NCI-H2081 (cell line): ENCODE results near the gene CDYL2.
"Not testable (repeated sequence)": the region's sequence is repeated elsewhere in the genome, so short reads cannot be mapped to it uniquely, and the experiment has no call there.

Source experiments
- DNase-seq, 2 experiments: peaks; one replicate each; lab custom pipeline; 2025; lab: John Stamatoyannopoulos, UW

The CDYL2 gene, protein sequence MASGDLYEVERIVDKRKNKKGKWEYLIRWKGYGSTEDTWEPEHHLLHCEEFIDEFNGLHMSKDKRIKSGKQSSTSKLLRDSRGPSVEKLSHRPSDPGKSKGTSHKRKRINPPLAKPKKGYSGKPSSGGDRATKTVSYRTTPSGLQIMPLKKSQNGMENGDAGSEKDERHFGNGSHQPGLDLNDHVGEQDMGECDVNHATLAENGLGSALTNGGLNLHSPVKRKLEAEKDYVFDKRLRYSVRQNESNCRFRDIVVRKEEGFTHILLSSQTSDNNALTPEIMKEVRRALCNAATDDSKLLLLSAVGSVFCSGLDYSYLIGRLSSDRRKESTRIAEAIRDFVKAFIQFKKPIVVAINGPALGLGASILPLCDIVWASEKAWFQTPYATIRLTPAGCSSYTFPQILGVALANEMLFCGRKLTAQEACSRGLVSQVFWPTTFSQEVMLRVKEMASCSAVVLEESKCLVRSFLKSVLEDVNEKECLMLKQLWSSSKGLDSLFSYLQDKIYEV

DNA sequence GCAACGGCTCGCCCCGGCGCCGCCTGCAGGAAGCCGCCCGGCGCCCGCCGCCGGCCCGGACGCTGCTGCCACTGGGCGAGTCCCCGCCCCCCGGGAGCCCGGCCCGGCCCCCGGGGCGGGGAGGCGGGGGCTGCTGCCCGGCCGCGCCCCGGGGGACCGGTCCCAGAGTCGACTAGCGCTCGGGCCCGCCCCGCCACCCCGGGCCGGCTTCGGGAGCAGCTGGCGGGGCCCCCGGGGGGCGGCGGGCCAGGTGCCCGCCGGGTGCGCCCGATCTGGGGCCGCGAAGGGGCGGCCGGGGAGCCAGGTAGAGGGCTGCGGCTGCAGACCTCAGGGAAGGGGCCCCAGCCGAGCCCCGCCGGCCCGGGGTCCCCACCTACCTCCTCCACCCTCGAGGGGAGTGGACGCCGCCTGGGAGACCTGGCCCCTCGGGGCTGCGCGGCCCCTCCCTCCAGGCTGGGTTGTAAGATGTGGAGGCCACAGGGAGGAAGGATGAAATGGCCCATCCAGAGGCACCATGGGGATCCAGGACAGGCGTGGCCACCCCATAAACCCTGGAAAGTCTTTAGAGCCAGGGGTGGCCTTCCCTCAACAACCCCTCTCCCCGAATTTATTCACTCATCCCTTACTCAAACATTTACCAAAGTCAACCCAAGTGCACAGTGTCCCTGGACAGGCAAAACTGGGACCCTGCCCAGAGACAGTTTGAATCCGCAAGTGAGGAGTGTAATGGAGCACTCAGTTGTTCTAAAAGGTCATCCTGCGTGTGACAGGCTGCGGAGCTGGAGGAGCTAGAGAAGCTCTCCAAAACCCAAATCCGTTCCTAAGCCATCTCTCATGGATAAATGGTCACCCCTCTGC lies at the start of gene CDYL2:
TSS of gene CDYL2 (minus strand) at position 73 of the 858 bp plus-strand sequence. CDS start 425 bp downstream, outside the sequence.
- no peak for DNase-seq

DNA sequence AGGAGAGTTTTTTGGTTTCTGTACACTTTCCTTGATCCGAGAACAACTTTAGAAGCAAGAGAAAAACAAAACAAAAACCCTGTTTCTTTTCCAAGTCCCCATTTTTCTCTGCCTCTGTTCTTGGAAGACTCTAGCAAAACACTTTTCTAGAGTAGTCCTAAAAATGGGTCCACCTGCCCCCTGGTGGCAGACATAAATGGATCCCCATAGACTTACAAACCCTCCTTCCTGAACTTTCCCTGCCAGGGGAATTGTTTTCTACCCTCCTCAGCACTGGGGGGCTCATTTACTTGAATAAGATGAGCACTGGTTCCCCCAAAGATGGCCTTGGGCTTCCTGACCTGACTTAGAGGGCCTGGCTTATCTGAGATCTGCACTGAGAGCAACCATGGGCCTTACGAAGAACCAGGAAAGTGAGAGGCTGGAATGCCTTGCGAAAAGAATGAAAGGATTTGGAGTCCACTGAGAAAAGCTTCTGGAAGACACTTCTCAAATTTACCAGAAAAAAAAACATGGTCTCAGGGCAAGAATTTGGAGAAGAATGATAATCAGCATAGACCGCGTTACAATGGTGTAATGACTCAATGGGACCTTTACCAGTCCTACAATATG lies 48.0 kb upstream of the CDYL2 start:
- DNase-seq = no peak

GRCh38 chr16:80851831-80852230 lies 47.4 kb upstream of the CDYL2 start:
- no peak for DNase-seq

- no peak for DNase-seq
Observed at GRCh38 chr16:80850757-80851156, 46.4 kb upstream of the CDYL2 start.

GRCh38 chr16:80848862-80849261 lies 44.5 kb upstream of the CDYL2 start:
- DNase-seq = no peak

DNA sequence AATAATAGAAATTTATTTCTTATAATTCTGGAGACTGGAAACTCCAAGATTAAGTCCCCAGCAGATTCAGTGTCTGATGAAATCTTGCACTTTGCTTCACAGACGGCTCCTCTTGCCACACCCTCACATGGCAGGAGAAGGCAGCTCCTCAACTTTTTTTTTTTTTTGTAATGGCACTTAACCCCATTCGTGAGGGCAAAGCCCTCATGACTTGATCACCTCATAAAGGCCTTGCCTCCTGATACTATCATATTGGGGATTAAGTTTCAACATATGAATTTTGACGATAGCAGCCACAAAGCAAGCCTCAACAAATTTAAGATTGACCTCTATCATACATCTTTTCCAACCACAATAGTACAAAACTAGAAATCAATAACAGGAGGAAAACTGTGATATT lies 42.3 kb upstream of the CDYL2 start:
- no peak for DNase-seq

GRCh38 chr16:80846275-80846674 lies 41.9 kb upstream of the CDYL2 start:
- DNase-seq = no peak

DNA sequence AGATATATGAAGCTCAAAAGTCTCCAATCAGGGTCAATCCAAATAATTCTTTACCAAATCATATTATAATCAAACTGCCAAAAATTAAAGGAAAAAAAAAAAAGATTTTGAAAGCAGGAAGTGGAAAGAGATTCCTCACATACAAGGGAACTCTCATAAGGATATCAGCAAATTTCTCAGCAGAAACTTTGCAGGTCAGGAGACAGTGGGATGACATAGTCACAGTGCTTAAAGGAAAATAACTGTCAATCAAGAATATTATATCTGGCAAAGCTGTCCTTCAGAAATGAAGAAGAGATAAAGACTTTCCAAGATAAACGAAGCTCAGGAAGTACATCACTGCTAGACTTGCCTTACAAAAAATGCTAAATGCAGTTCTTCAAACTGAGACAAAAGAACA lies 40.0 kb upstream of the CDYL2 start:
- no peak for DNase-seq

GRCh38 chr16:80841231-80841630 lies 36.8 kb upstream of the CDYL2 start:
- DNase-seq = no peak

DNA sequence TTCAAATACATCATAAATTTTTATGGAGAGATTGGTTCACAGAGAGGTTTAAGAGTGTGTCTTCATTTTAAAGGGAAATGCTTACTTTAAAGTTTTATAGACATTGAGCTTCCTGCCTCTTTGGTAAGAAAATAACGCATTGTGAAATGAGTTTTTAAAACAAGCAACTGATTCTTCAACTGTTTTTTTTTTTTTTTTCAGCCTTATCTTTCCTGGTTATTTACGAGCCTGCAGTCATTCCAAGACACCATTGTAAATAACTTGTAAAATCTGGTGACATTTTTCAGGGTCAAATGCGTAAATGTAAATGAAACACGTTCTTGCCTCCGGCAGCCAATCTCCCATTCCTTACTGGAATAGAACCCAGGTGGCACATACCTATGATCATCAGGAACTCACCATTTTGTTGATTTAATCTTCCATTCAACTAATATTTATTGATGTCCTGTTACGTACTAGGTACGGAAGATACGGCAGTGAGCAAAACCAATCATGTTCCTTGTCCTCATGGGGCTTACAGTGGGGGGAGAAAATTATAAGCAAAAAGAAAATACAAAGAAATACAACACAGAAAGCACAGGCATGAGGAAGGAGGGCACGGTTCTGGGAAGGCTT lies 33.2 kb upstream of the CDYL2 start:
- DNase-seq = no peak

DNA sequence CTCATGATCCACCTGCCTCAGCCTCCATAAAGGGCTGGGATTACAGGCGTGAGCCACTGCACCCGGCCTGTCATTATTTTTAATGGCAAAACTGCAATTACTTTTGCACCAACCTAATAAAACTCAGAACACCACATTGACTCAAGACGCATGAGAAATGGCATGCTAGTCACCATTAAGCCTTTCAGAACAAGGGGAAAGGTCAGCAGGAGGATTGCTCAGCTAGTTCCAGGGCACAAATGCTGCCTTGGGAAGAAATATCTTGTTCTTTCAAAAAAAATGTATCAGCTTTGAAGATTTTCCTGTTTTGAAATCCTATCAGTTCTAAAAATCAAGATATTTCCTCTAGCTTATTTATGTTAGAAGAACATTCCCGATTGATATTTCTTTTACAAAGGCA lies 32.4 kb upstream of the CDYL2 start:
- no peak for DNase-seq

DNA sequence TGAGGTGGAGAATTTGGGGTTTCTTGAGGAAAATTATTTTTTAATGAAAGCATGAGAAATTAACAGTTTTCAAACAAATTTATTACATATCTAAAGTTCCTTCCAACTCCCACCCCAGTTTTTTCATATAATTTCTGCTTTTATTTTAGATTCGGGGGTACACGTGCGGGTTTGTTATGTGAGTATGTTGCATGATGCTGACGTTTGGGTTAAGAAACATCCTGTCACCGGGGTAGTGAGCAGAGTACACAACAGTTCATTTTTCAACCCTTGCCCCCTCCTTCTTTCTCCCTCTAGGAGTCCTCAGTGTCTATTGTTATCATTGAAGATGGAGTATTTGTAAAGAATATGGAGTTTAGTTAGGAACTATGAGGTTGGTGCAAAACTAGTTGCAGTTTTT lies 31.8 kb upstream of the CDYL2 start:
- no peak for DNase-seq

- DNase-seq = no peak
Observed at GRCh38 chr16:80831039-80831438, 26.6 kb upstream of the CDYL2 start.

DNA sequence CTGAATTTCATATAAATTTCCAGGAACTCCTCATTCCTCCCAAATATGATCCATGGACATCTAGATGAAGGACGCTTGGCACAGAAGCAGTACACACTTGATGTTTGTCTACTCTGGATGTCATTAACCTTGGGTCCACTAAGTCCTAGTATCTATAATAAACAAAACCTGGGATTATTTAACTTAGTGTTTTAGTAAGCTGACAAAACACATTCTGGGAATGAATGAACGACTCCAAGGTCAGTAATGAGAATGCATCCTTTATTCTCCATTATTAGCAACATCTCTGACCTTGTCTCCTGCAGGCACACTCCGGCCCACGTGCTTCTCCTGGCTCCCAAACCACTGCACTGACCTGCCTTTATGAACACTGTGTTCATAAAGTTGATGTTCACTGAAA lies 24.1 kb upstream of the CDYL2 start:
- DNase-seq = no peak

GRCh38 chr16:80827007-80827406 lies 22.6 kb upstream of the CDYL2 start:
- DNase-seq = no peak

DNA sequence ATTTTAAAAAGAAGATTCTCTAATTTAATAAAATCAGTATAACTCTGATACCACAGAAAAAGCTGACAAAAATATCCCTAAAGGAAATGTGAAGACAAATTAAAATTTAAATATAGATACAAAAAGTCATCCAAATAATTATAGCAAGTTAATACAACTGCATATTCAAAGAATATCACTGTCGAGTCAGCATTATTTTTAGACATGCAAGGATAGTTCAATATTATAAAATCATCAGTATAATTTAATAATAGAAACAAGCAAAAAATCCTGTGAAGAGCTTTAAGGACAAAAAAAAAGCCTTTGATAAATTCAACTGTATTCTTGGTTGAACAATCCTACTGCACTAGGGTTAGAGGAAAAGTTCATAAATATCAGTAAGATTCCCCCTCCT lies 21.0 kb upstream of the CDYL2 start:
- DNase-seq = no peak

DNA sequence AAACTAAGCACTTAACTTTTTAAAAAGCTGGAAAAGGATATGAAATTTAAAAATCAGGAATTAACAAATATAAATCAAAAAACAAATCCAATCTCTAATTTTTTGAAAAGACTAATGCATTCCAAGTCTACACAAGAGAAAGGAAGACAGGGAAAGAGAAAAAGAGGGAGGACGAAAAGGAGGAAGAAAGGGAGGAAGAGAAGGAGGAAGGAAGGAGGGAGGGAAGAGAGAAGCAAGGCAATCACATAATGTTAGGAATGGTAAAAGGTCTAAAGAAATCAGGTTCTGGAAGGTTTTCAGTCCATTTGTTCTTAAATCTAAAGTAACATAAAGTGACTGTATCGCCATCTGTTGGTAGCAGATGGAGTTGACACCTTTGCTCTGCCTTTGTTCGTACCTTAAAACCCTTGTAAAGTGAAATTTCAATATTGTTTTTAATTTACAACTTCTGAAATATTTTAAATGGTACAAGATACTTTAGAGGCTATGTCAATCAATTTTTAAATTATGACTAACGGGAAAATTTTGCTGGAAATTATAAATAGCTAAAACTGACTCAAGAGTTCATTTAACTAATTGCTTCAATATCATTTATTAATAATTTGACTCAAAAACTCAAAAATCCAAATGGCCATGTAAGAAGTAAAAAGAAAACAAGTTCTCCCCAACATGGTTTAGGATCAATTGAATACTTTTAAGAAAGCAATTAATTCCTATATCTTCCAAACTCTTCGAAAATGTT lies 20.4 kb upstream of the CDYL2 start:
- DNase-seq = peak in 1 of 2 experiments; percentile 30

DNA sequence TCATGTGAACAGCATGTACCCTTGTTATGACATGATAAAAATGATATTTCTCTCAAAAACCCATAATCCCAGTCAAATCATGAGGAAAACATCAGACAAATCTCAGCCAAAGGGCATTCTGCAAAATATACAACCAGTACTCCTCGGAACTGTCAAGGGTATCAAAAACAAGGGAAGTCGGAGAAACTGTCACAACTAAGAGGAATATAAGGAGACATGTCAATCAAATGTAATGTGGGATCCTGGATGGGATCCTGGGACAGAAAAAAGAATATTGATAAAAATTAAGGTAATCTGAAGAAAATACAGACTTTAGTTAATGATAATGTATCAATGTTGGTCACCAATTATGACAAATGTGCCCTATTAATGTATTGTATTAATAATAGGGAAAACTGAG lies 15.6 kb upstream of the CDYL2 start:
- no peak for DNase-seq

DNA sequence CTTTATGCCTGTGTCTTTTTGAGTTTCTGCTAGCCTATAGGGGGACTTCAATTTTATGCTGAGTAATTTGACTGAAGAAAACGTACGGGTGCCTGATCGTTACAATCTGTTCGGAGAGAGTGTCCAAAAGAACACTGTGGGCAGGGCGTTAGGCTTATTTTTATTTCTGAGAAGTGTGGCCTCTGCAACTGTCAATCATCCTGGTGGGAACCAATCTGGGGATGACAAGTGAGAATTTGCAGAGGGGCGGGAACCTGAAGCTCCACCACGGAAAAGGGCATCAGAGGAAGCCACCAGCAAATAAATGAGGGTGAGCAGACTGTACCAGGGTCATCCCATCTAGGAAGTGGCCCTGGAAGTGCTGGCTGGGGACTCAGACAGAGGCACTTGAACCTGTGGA lies 12.0 kb upstream of the CDYL2 start:
- no peak for DNase-seq

DNA sequence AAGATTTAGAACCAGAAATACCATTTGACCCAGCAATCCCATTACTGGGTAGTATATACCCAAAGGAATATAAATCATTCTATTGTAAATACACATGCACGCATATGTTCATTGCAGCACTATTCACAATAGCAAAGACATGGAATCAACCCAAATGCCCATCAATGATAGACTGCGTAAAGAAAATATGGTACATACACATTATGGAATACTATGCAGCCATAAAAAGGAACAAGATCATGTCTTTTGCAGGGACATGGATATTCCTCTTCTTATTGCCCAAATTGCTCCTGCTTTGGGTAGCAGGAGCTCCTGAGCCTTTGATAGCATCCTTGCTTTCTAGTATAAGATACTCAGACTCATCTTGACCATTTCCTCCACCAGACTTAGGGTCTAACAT lies 10.9 kb upstream of the CDYL2 start:
- not testable (repeated sequence) for DNase-seq

DNA sequence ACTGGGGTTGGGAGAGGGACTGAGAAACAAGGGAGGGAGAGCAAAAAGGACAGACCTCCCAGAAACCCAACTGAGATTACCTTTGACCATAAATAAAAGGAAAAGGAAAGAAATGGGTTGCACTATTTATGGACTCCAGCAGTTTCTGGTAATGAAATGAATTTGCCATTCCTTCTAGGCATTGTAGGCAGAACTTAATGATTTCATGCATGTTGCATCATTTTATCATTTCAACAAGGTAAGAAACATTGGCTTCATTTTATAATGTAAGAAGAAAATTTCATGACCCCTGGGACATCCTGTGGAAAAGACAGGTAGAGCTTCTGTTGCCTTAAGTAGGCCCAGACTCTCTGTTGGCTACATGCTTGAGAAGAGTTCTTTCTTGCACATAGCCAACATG lies 8.2 kb upstream of the CDYL2 start:
- no peak for DNase-seq
